Stimulated activated CD4-positive, alpha-beta T cell treated with anti-CD3 and anti-CD28 coated beads, Interleukin-2, amount 100 ng/mL, for 48 hours (primary cell): Measurements from ENCODE around the gene TMED10.
"Not testable (repeated sequence)": the region's sequence is repeated elsewhere in the genome, so short reads cannot be mapped to it uniquely, and the experiment has no call there.

Experiments
- DNase-seq, 2 donors: peaks; one replicate each; pipeline ENCODE4 v3.0.0-alpha.2; 2020

TMED10 gene

DNA sequence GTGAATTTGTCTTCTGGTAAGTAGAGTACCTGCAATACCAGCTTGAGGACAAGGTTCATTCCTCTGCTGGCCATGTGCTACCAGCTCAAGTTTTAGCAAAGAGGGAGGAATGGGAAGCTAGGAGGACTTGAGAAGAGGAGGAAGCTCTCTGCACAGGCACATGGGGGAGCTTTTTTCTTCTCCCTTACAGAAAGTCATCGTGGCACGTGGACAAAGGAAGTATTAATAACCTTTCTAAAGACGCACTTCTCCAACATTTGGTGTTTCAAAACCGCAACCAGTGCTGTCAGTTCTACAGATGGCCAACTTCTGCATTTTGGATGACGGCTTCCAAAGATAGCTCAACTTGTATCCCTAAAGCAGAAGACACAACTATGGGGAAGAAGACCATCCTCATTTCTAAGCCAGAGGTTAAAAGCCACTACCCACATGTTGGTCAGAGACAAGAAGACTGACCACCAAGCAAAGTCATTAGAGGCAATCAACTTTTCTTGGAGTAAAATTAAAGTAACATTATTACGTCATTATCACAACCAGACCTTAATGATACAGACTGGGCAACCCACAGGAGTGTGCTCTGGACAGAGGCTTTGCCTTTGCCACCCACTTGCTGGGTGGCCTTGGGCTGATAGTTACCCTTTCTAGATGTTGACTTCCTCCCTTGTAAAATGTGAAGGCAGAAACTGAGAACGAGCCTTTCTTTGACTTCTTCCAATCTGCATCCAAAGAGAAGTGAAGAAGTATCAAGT, 12.3 kb upstream of the TMED10 start:
- no peak for DNase-seq

DNA sequence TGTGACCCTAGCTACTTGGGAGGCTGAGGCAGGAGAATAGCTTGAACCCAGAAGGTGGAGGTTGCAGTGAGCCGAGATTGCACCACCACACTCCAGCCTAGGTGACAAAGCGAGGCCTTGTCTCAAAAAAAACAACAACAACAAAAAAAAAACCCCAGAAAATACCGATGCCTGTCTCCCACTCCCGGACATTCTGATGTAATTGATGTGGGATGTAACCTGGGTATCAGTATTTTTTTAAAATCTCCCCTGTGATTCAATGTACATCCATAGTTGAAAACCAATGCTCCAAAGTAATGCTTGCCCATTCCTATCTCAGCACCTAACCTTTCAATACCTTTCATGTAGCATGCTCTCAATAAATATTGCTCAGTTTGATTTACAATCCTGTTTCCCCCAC, 11.7 kb upstream of the TMED10 start:
- no peak for DNase-seq

DNA sequence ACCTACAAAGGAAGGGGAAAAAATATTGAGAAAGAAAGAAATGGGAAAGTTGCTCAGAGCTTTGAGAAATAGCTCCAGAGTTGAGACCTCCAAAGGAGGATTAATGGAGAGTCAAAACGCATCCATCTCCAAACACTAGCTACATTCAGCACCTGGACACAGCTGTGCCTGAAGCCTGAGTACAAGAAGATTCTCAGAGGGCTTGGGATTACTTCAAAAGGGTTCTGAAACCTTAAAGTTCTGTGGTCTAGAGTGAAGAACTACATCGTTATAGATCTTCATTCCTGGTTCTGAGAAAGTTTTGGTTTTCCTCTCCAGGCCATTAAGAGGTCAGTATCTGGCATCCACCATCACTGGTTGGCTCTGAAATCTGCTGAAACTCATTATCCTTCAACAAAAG, 10.5 kb upstream of the TMED10 start:
- no peak for DNase-seq

DNA sequence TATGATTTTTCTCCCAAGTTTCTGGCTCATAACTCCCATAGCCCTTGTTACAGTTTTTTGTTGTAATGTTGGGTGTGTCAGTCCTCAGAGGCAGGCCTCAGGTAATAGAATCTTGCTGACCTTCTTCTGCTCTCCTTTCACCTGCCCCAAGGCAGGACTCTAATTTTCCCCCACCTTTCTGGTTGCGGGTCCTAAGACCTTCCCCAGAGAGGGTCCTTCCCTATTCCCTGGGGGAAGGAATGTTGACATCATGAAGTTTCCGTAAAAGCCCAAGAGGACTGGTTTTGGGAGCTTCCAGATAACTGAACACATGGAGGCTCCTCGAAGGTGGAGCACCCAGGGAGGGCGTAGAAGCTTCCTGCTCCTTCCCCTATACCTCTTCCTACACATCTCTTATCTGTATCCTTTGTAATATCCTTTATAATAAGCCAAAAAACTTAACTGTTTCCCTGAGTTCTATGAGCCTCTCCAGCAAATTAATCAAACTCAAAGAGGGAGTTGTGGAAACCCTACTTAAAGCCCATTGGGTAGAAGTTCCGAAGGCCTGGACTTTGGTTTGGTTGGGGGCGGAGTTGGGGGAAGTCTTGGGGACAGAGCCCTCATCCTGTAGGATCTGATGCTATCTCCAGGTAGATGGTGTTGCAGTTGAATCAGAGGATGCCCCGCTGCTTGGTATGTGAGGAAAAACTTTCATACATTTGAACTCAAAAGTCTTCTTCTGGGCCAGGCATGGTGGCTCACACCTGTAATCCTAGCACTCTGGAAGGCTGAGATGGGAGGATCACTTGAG, 9.0 kb upstream of the TMED10 start:
- DNase-seq = no peak

DNA sequence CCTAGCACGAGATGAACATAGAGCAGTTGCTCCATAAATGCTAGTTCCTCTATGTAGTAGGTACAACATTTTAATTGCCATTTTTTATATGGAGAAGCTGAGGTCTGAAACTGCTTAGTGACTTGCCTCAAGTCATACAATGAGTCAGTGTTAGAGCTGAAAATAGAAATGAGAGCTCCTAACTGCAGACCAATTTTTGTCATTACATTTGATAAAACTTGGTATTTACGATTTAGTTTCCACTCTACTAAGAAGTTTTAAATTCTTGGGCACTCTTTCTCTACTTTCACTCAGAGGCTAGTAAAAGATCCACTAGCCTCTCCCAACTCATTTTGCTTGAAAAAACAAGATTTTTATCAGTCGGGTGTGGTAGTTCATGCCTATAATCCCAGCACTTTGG, 8.1 kb upstream of the TMED10 start:
- no peak for DNase-seq

DNA sequence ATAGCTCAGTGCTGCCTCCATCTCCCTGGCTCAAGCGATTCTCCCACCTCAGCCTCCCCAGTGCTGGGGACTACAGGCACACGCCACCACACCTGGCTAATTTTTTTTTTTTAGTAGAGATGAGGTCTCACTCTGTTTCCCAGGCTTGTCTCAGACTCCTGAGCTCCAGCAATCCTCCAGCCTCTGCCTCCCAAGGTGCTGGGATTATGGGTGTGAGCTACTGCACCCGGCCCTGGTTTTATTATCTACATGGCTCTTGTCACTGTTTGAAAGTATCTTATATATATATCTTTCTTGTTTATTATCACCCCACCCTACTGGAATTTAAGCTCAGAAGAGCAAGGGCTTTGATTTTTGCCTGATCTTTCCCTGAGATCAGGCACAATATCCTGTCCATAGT, 7.6 kb upstream of the TMED10 start:
- DNase-seq = no peak

DNA sequence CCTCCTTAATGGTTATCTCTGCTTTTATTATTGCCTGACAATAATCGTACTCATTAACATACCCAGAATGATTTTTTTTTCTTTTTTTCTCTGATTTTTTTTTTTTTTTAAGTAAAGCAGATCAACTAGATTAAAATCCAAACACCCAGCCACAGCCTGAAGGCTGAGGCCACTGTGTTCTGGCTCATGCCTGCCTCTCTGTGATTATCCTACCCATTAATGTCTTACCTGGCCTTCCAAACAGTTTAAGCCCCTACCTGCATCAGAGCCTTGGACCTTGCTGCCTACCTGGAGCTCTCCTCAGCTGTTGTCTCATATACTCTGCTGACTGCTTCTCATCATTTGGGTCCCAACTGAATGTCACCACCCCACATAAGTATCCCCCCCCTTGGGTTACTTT, 6.8 kb upstream of the TMED10 start:
- DNase-seq = no peak

DNA sequence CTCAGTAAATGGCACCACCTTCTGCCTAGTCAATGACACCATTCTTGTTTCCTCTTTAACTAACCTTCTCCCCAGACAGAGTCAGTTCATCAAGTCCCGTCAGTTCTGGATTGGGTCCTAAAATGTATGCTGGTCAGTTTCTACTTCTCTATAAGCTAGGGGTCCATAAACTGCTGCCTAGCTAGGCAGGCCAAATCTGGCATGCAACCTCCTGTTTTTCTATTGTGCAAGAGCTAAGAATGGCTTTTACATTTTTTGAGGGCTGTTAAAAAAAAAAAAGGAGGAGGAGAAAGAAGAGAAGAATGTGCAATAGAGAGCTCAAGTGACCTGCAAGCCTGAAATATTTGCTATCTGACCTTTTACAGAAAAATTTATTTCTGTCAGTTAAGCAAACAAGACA, 6.4 kb upstream of the TMED10 start:
- no peak for DNase-seq

DNA sequence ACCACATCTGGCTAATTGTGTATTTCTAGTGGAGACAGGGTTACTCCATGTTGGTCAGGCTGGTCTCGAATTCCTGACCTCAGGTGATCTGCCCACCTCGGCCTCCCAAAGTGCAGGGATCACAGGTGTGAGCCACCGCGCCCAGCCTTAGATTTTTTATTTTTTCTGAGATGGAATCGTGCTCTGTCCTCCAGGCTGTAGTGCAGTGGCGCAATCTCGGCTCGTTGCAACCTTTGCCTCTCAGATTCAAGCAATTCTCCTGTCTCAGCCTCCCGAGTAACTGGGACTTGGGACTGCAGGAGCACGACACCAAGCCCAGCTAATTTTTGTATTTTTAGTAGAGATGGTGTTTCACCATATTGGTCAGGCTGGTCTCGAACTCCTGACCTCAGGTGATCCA, 5.8 kb upstream of the TMED10 start:
- DNase-seq = not testable (repeated sequence)

DNA sequence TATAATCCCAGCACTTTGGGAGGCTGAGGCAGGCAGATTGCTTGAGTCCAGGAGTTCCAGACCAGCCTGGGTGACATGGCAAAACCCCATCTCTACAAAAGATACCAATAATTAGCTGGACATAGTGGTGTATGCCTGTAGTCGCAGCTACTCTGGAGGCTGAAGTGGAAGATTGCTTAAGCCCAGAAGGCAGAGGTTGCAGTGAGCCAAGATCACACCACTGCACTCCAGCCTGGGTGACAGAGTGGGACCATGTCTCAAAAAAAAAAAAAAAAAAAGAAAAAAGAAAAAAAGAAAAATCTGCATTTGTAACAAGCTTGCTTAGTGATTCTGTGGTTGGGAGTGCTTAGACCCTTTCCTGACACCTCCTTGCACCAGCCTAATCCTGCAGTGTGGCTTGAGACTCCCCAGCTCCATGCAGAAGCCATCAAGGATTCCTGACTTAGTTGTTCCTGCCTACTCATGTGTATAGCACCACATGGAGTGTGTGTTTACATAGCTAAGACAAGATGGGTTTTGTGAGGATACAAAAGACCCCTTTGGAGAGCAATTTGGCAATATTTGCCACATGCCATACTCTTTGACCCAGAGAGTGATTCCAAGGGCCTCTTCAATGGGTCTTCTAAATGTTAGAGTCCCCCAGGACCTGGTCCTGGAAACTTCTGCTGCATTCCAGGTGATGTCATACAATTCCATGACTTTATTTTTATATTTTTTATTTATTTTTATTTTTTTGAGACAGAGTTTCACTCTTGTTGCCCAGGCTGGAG, 5.1 kb upstream of the TMED10 start:
- no peak for DNase-seq

DNA sequence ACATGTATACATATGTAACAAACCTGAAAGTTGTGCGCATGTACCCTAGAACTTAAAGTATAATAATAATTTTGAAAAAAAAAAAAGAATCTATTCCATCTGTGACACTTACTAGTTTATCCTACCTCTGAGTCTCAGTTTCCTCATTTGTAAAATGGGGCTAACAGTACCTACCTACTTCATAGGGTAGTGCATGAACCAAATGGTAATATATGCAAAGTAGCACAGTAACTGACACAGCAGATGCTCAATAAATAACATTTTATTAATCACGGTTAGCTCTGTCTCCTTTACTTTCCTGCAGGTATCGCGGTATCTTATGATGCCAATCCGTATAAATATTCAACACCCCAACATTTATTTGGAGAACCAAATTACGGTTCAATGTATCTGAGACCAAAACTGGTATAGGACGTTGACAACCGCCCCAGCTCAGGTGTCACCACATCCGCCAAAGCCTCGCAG, 703 bp downstream of the TMED10 start:
- DNase-seq = no peak

DNA sequence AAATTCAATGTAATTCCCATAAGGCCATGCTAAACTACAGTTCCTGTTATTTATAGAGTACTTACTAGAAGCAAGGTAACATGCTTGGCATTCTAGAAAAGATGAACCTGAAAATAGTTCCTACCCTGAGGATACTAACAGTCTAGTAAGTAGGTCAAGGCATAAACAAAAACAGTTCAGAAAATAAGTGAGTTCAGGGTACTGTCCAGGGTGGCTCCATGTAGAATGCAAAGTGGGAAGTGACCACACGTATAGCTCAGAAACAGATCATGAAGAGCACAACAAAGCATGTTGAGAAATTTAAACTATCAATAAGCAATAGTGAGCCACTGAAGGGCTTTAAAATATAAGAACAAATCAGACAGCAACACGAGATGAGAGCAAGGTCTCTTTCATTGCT, 2.3 kb downstream of the TMED10 start:
- DNase-seq = no peak

DNA sequence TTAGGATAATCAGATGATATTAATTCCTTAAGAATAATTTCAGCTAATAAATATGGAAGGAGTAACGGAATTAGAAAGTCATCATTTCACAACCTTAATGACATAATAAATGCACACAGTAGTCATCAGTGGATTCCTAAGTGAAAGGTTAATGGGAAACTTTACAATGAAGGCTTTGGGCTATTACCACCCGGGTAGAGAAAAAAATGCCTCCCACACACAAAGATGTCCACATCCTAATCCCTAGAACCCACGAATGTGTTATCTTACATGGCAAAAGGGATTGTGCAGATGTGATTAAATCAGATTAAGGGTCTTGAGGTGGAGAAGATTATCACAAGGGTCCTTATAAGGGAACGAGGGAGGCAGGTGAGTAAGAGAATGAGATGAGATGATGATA, 5.6 kb downstream of the TMED10 start:
- no peak for DNase-seq

DNA sequence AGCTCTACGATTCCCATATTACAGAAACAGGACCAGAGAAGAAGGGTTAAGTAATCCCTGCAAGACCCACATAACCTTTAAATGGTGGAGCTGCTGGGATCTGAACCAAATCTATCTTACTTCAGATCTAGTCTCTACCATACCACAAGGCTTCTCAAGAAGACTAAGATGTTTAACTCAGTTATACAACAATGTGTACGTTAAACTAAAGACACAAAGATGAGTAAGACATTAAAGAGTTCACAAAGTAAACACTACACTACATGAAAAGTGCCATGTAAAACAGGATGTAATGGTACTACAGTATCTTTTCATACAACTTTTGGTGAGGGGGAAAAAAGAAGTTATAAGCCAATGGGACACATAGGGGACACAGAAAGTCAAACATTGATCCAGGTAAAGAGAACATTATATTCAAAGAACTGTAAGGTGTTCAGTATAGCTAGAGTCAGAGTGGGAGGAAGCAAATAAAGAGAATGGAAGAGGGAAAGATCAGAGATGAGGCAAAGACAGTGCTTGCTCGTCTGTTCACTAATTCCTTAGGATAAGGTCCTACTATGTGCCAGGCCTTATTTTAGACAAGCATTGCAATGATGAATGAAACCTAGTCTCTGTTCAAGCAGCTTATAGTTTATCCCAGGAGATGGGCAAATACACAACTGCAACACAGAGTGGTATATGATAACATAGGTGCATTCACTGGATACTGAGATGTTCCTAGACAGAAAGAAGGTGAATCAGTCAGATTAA, 7.7 kb downstream of the TMED10 start:
- DNase-seq = no peak

DNA sequence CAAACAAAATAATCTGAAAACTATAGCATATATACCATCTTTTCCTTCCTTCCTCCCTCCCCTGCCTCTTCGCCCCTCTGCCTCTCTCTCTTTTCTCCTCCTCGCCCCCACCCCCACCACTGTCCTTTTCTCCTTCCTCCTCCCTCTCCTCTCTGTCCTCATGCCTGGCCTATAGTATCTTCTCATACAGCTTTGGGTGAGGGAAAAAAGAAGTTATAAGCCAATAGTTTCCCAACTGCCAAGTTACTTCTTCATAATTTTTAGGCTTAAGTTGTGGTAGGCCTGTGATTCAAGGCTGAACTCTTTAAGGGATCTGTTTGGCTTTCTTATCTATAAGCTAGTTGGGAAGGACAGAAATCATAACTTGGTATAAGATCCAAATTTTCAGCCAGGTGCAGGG, 9.1 kb downstream of the TMED10 start:
- DNase-seq = no peak

DNA sequence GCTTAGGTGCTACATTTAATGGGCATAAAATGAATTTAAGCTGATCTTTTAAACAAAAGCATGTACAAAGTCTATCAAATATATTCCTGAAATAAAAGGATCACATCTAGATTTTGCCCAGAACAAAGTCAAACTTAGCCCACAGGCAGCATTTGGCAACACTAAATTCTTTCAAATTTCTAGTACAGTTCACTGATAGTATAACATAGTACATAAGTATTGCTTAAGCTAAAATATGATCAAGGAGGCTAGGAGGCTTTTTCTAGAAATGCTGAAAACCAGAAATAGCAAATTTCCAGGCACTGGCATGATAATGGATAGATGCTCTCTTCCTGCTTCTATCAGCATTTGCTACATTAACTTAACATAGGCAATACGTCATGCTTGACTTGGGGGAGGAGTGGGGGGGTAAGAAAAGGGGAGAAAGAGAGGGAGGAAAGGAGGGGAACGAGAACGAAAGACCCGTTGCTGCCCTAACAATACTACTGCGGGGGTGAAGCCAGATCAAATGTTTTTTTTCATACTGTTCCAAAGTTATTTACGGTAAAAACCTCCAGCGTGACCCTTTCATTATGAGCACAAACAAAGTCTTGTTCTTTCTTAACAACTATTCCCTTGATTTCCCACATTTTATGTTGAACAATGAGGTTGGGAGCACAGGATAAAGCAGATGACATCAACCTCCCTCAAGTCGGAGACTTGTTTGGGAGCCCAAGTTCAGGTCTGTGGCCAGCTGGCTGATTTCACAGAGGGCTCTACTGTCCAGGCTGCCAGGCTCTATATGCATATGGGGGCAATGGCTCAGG, 10.6 kb downstream of the TMED10 start:
- no peak for DNase-seq

DNA sequence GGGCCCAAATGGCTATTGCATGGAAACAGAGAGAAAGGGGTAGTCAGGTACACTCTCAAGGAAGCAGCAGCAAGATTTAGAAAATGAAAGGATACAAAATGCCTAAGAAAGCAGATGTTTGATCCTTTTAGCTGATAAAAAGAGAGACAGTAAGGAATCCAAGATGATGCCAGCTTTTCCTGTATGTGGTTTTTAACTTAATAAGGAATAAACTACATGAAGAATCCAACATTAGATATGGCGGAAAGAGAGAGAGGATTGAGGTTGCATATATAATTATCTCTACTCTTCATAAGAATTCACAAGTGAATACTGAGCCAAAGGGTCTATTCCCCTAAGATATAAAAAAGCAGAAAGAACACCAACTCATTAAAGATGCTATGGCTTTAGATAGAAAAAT, 11.6 kb downstream of the TMED10 start:
- no peak for DNase-seq

DNA sequence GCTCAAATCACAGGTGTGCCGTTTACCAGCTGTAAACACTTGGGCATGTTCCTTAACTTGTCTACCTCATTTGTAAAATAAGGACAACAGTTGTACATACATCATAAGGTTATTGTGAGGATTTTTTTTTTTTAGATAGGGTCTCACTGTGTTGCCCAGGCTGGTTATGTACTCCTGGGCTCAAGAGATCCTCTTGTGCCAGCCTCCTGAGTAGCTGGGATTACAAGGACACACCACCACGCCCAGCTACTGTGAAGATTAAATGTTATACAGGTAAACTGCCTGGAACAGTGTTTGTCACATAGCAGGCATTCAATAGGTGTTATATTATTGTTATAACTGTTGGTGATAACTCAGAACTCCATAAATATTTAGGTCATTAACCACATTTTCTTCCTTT, 12.7 kb downstream of the TMED10 start:
- no peak for DNase-seq

DNA sequence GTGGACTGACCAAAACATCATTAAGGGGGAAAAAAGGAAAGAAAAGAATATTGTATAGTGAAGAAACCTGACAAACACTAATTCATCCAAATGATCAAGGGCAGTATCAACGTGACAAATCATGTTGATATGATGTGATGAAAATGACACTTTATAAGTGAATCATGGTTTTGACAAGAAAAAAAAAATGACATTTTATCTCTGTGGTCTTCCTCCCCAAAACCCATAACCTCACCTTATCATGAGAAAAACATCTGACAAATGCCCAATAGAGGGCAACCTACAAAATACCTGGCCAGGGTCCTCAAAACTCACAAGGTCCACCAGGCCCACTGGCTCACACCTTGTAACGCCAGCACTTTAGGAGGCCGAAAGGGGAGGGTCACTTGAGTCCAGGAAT, 13.8 kb downstream of the TMED10 start:
- no peak for DNase-seq

DNA sequence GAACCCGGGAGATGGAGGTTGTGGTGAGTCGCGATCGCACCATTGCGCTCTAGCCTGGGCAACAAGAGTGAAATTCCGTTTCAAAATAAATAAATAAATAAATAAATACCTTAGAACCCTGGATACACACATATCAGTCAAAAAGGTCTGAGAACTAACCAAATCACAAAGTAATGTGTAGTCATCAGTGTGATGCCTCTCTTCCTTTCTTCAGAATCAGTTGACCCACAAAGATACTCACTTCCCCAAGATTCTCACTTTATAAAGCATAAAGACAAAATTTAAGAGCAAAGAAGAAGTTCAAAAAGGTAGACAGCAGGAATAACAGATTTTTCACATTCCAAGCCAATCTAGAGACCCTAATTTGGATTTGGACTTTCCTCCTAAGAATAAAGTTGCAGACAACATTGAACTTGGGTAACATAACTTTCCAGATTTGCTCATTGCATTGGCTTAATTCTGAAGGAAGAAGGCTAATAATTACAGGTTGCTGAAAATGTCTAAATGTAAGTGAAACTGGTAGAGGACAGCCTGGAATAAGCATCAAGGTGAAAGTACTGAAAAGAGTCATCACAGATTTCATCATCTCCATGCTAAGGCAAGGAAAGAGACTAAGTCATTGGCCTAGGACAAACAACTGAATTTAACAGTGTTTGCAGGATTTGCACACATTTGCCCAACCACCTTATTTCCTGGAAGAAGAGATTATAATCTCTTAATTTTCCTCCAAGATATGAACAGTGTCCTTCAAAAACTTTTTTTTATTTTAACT, 17.4 kb downstream of the TMED10 start:
- no peak for DNase-seq

DNA sequence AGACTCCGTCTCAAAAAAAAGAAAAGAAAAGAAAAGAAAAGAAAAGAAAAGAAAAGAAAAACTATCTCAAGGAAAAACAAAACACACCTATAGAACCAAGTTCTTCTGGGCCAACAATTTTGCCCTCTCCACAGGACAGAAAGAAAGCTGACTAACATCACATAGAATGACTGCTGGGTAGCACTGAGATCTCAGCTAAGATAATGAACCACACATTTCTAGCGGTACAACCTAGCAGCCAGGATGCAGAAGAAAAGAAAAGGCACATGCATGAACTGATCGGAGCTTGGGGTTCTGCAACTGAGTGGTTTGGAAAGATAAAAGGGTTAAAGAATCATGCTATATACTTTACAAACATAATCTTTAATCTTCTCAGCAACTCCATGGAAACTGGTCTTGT, 19.5 kb downstream of the TMED10 start:
- no peak for DNase-seq
